ENCODE data around the gene CD163.
"Not testable (repeated sequence)": the region's sequence is repeated elsewhere in the genome, so short reads cannot be mapped to it uniquely, and the experiment has no call there.

The CD163 gene

DNA sequence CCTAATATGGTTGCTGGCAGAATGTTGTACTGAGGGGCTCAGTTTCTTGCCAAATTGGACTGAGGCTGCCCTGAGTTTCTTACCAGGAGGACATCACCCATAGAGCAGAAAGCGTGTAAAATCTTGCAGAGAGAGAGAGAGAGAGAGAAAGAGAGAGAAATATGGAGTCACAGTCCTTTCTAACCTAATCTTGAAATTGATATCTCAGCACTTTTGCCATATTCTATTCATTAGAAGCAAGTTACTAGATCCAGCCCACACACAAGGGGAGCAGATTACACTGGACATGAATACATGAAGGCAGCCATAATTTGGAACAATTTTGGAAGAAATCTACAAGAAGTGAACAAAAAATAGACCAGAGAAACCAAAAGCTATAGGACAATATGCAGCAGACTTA is 55.5 kb downstream of the CD163 start:
- DNase-seq, result no peak

DNA sequence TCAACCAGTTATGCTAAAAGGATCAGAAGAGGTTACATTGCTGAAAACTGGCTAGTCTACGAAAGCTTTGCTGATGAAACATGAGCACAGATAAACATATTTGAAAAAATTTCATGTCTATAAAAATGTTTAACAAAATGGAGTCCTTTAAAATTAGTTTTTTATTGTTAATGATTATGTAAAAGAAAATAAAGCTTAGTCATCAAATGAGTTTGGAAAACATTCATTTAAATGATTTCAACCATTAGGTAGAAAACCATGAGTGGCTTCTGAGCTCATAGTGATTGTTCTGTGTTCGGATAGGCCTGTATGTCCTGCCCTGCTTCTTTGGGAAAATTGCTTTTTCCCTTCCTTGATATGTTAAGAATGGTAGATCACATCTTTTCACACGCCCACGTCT is 59.0 kb downstream of the CD163 start:
- no peak for DNase-seq

DNA sequence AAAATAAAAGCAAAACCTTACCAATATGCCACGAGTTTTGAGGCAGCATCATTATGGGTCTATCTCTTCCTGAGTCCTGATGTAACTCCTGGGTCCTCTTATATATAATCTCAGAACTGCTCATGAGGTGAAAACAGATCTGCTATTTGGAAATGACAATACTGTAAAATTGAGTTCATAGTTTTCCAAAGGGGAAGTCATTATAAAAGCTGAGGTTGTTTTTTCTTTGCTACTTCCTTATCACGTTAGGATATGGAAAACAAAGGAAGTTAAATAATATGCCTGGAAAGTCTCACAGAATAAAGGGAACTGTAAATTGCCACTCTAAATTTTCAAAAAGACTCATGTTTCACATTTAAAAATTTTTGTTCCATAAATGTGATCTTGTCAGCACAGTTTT is 59.5 kb downstream of the CD163 start, which contains the start of gene CD163L1:
CD163L1 (minus strand) TSS at position 78 of the 400 bp plus-strand sequence; CDS start at position 52, 26 bp downstream.
- DNase-seq, result no peak

DNA sequence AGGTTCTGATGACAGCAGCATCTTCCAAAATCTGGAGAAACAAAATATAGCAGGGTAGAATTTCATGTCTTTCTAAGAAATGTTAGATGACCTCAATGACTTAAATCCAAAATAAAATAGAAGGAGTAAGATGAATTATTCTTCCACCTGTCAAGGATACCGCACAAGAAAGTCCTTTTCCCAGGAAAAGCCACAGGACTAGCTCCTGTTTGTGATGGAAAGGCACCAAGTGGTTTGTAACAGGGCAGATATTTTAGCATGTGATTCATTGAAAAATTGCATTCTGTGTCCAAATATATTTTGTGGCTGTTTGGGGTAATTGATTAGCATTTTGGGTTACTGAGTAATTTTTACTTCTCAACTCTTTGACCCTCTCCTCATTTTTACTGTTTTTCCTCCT is 62.4 kb downstream of the CD163 start:
- no peak for DNase-seq

DNA sequence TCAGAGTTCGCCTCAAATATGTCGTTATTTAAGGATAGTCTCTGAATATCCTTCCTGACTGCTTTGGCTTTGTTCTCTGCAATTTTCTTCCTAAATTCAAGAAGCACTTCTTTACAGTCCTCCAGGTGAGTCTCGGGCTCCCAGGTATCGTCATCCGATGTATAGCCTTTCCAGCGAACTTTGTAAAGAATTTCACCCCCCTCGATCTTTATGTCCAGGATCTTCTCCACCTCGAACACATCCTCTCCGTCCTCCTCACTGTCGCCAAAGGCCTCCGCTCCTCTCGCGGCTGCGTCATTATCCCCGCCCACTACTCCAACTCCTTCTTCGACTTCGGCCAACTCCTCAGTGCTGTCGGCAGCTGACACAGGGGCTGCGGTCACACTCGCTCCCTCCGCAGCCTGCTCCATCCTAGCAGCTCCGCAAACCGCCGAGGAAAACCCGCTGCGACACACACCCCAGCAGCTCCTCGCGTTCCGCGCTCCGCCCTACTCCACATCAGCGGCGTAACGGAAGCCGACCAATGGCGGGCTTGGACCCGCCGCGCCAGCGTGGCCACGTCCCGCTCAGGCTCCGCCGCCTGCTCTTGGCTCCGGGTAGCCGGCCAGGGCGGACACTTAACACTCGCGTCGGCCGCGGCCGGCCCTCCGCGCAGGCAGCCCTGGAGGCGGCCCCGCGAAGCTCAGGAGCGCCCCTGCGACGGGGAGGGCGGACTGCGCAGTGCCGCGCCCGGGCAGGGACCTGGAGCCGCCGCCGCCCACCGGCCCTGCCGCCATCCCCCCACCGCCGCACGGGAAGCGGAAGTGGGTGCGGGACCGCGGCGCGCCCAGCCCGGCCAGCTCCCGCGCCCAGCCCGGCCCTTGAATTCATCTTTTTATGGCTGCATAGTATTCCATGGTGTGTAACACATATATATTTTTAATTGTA is 63.7 kb downstream of the CD163 start:
- no peak for DNase-seq

DNA sequence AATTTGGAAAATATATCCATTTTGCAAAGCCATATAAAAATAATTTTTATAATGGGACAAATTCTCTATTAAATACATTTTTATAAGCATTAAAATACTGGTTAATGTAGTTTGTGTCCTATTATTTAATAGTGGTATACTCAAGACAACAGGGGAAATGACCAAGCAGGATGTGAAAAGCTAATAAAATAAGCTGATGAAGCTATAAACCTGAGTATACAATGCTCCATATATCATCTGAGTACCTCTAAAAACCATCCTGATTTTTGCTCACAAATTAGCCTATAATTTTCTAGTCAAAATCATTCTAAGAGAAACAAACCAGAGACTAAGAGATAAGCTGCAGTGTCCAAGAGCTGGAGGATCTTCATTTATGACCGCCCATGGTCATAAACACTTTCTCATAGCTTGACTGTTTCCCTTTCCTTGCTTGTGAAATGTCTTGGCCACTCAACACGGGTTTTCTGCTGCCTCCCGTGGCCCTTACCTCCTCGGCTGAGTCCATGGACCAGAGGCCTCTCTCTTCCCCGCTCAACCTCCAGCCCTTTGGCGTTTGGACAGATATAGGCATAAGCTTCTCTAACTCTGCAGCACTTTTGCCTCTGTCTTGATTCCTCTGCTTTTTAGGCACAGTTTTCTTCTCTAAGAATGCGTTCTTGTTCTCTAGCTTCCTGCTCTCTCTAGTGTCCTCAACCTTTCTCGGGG is 65.1 kb downstream of the CD163 start:
- not testable (repeated sequence) for DNase-seq

DNA sequence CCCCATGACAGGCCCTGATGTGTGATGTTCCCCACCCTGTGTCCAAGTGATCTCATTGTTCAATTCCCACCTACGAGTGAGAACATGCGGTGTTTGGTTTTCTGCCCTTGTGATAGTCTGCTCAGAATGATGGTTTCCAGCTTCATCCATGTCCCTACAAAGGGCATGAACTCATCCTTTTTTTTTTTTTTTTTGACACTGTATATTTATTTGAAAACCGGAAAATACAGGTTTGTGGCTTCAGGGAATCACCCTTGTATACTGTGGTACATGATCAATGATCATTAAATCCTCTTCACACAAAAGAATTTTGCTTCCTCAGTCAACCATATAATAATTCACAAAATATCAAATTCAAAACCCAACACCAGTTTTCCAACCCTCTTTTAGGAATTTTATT is 66.1 kb downstream of the CD163 start:
- not testable (repeated sequence) for DNase-seq

DNA sequence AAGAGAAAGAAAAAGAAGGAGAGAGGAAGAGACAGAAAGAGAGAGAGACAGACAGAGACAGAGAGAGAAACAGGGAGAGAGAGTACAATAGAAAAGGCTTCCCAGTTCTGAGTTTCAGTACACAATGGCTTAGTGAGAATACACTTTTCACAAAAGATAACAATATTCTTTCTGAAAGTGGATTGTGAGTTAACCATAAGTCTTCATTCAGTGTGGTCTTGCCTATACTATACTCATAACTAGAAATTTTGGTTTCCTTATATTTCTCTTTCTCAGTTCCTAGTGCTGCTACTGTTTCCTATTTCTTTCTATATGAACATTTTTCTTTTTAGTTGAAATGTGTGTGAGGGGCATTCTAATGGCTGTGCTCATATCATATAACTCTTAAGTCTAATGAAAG is 68.9 kb downstream of the CD163 start:
- no peak for DNase-seq

DNA sequence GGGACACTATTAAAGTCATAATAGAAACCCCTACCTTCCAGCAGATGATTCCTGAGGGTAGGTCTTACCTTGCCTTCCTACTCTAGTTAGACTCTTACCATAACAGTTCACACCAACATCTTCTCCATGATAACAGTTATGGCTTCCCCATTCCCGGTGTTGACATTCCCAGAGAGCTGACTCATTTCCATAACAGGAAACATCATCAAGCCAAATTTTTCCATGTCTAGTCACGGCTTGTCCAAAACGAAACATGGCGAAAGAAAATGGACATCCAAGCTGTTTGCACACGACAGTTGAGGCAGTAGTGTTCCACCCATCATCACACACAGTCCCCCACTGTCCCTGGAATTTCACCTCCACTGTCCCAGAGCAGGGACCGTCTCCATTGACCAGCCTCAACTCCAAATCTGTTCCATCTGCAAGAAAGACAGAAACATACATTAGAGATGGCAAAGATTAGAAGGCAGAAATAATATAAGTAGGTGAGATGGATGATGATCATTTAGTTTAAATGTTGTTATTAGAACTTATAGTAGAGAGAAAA is 70.2 kb downstream of the CD163 start:
- no peak for DNase-seq

DNA sequence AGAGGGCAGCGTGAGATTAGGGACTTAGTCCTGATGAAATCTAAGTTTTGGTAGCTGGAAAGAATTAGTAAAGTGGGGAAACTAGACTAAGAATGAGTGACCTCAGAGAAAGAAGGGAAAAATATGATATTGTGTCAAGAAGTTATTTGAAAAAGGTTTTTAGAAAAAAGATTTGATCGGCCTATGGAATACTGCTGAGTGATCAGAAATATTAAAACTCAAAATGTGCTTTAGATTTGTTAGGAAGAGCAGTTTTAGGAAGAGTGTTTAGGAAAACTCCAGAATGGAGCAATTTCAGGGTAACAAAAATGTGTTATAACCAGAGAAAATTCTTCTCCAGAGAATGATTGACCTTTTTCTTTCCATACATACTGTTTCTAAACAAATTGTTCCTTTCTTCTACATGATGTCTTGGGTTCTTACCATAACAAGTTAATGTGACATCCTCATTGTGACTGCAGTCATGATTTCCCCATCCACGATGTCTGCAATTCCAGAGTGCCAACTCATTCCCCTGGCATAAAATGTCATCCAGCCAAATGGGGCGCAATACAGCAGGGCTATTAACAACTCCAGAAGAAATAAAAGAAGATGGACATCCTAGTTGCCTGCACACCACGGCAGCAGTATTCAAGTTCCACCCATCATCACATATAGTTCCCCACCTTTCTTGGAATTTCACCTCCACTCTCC is 71.4 kb downstream of the CD163 start:
- no peak for DNase-seq
